ENCODE measurements around the gene PPAT. TPM values are rescaled to one million over a fixed set of nuclear protein-coding genes. Genes with fewer than 3 reads are reported as not detected.

The PPAT gene
- total RNA-seq, 2 donors from 2014 or later, result 7.4 to 15.3 TPM

- no peak for DNase-seq
- intact Hi-C loops (cut with DNase I), result no loop called here
- Histone ChIP-seq H3K9ac (ENCODE audit: low read depth in 2 of 2, low read length in 2 of 2) (no peak overlapping the region), H3K4me3 (no peak overlapping the region), H3K9me3 (no peaks in the 10 kb centered on the region), H3K4me1 (peaks cover 4% of the 10 kb centered on the region), H3K27ac (no peak overlapping the region), H3K36me3 (no peaks in the 10 kb centered on the region), H3K27me3 (no peaks in the 10 kb centered on the region)
- TF ChIP-seq CTCF (IDR thresholded peaks at IDR 0.05), result no peak
Measured at GRCh38 chr4:56414135-56414670, 21.2 kb downstream of the PPAT start.

GRCh38 chr4:56410247-56411062 is 25.0 kb downstream of the PPAT start:
- Histone ChIP-seq H3K9ac (ENCODE audit: low read depth in 2 of 2, low read length in 2 of 2) (no peak overlapping the region), H3K36me3 (no peaks in the 10 kb centered on the region), H3K27ac (peak overlapping the region; percentile 9), H3K9me3 (no peaks in the 10 kb centered on the region), H3K4me3 (no peak overlapping the region), H3K4me1 (peaks cover 4% of the 10 kb centered on the region), H3K27me3 (no peaks in the 10 kb centered on the region)
- intact Hi-C loops (cut with DNase I), result no loop called here
- peak; percentile 60 for DNase-seq
- TF ChIP-seq CTCF (IDR thresholded peaks at IDR 0.05), result no peak

GRCh38 chr4:56409511-56410090 is 25.8 kb downstream of the PPAT start:
- intact Hi-C loops (cut with DNase I), result no loop called here
- TF ChIP-seq CTCF (IDR thresholded peaks at IDR 0.05), result no peak
- H3K9ac ChIP-seq (ENCODE audit: low read depth in 2 of 2, low read length in 2 of 2), result no peak overlapping the region
- peak overlapping the region; percentile 9 for H3K27ac ChIP-seq
- no peaks in the 10 kb centered on the region for H3K36me3 ChIP-seq
- H3K9me3 ChIP-seq, result no peaks in the 10 kb centered on the region
- peaks cover 4% of the 10 kb centered on the region for H3K4me1 ChIP-seq
- H3K4me3 ChIP-seq, result no peak overlapping the region
- DNase-seq, result no peak
- no peaks in the 10 kb centered on the region for H3K27me3 ChIP-seq

- Histone ChIP-seq H3K27me3 (no peaks in the 10 kb centered on the region), H3K4me1 (peaks cover 4% of the 10 kb centered on the region), H3K4me3 (no peak overlapping the region), H3K9me3 (no peaks in the 10 kb centered on the region), H3K27ac (no peak overlapping the region), H3K9ac (ENCODE audit: low read depth in 2 of 2, low read length in 2 of 2) (no peak overlapping the region), H3K36me3 (no peaks in the 10 kb centered on the region)
- DNase-seq, result no peak
- no peak for TF ChIP-seq CTCF (IDR thresholded peaks at IDR 0.05)
- intact Hi-C loops (cut with DNase I), result no loop called here
Measured at GRCh38 chr4:56408978-56409377, 26.4 kb downstream of the PPAT start.

- Histone ChIP-seq H3K27me3 (no peaks in the 10 kb centered on the region), H3K9ac (ENCODE audit: low read depth in 2 of 2, low read length in 2 of 2) (no peak overlapping the region), H3K27ac (no peak overlapping the region), H3K36me3 (no peaks in the 10 kb centered on the region), H3K4me3 (no peak overlapping the region), H3K4me1 (peaks cover 4% of the 10 kb centered on the region), H3K9me3 (no peaks in the 10 kb centered on the region)
- no peak for TF ChIP-seq CTCF (IDR thresholded peaks at IDR 0.05)
- intact Hi-C loops (cut with DNase I), result no loop called here
- DNase-seq, result no peak
Measured at GRCh38 chr4:56406151-56406550, 29.3 kb downstream of the PPAT start.
